Measurements from ENCODE around the gene NAA15. TPM values are rescaled to one million over a fixed set of nuclear protein-coding genes. Genes with fewer than 3 reads are reported as not detected.
A peak's percentile ranks its signal among the peaks of the same experiment; 100 is the strongest.
"Not testable (repeated sequence)": the region's sequence is repeated elsewhere in the genome, so short reads cannot be mapped to it uniquely, and the experiment has no call there.

Gene NAA15
- total and polyA plus RNA-seq, 7 donors: 17.2 to 53.7 (median 43.0) TPM

GRCh38 chr4:139316733-139317132, 15.4 kb downstream of the NAA15 start:
- TF ChIP-seq CTCF (IDR thresholded peaks at IDR 0.05): no peak
- DNase-seq (no peak), ATAC-seq (peak in 1 of 4 donors; percentile 24)
- Histone ChIP-seq H3K36me3 (ENCODE audit: insufficient read depth in 1 of 2, low read depth in 1 of 2) (no peaks in the 10 kb centered on the region), H3K27ac (no peak overlapping the region), H3K4me3 (no peak overlapping the region), H3K27me3 (ENCODE audit: insufficient read depth in 3 of 3, low read length in 2 of 3) (no peaks in the 10 kb centered on the region), H3K4me1 (peaks cover 14% of the 10 kb centered on the region), H3K9me3 (peaks cover 2% of the 10 kb centered on the region)
- 93 to 97% (median 96%) methylated on average over 2 of the region's 2 CpGs for WGBS, 3 donors
- intact Hi-C loops (cut with DNase I): no loop called here

- Histone ChIP-seq H3K9me3 (peaks cover 2% of the 10 kb centered on the region), H3K4me3 (no peak overlapping the region), H3K27me3 (ENCODE audit: insufficient read depth in 3 of 3, low read length in 2 of 3) (no peaks in the 10 kb centered on the region), H3K27ac (no peak overlapping the region), H3K36me3 (ENCODE audit: insufficient read depth in 1 of 2, low read depth in 1 of 2) (no peaks in the 10 kb centered on the region), H3K4me1 (peaks cover 9% of the 10 kb centered on the region)
- ATAC-seq: no peak
- intact Hi-C loops (cut with DNase I): no loop called here
- no peak for TF ChIP-seq CTCF (IDR thresholded peaks at IDR 0.05)
- DNase-seq: no peak
Measured at GRCh38 chr4:139317635-139318034, 16.3 kb downstream of the NAA15 start.

GRCh38 chr4:139319571-139319970, 18.3 kb downstream of the NAA15 start:
- peak in 1 of 4 donors; percentile 39 for ATAC-seq
- intact Hi-C loops (cut with DNase I): no loop called here
- H3K9me3 ChIP-seq: peaks cover 2% of the 10 kb centered on the region

GRCh38 chr4:139322070-139322469, 20.8 kb downstream of the NAA15 start:
- H3K4me3 ChIP-seq; H3K36me3 ChIP-seq (ENCODE audit: insufficient read depth in 1 of 2, low read depth in 1 of 2); H3K27ac ChIP-seq; DNase-seq; ATAC-seq; H3K9me3 ChIP-seq; H3K27me3 ChIP-seq (ENCODE audit: insufficient read depth in 3 of 3, low read length in 2 of 3); intact Hi-C loops (cut with DNase I): not testable (repeated sequence)
- WGBS, 3 donors: 71 to 81% (median 75%) methylated on average over 1 of the region's 1 CpG
- peaks cover 15% of the 10 kb centered on the region for H3K4me1 ChIP-seq

More at GRCh38 chr4:139319571-139319970, 18.3 kb downstream of the NAA15 start:
- no peak for DNase-seq
- no peak for TF ChIP-seq CTCF (IDR thresholded peaks at IDR 0.05)
- no peak overlapping the region for H3K27ac ChIP-seq
- peaks cover 22% of the 10 kb centered on the region for H3K4me1 ChIP-seq
- WGBS, 3 donors: 44 to 97% (median 71%) methylated on average over 1 of the region's 1 CpG
- no peak overlapping the region for H3K4me3 ChIP-seq
- H3K27me3 ChIP-seq (ENCODE audit: insufficient read depth in 3 of 3, low read length in 2 of 3): no peaks in the 10 kb centered on the region
- no peaks in the 10 kb centered on the region for H3K36me3 ChIP-seq (ENCODE audit: insufficient read depth in 1 of 2, low read depth in 1 of 2)

- H3K4me1 ChIP-seq: peaks cover 15% of the 10 kb centered on the region
- H3K36me3 ChIP-seq (ENCODE audit: insufficient read depth in 1 of 2, low read depth in 1 of 2); ATAC-seq; DNase-seq; H3K27ac ChIP-seq; H3K27me3 ChIP-seq (ENCODE audit: insufficient read depth in 3 of 3, low read length in 2 of 3); H3K4me3 ChIP-seq; intact Hi-C loops (cut with DNase I); H3K9me3 ChIP-seq: not testable (repeated sequence)
- WGBS, 3 donors: 79 to 95% (median 82%) methylated on average over 6 of the region's 6 CpGs
Measured at GRCh38 chr4:139322541-139322940, 21.2 kb downstream of the NAA15 start.

DNA sequence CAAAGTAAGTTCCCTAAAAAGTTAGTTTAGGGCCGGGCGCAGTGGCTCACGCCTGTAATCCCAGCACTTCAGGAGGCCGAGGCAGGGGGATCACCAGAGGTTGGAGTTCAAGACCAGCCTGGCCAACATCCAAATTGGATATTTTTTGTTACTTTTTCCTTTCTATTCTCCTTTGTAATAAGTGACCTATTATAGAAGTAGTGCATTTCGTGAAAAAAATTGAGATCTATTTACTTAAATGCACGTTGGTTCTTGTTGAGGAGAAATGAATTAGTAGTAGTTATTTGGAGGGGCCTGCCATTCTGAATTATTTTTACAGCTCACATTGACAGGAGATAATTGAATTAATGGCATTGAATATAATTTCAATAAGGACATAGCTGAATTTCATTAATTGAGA, 23.3 kb downstream of the NAA15 start:
- intact Hi-C loops (cut with DNase I): no loop called here
- no peak for TF ChIP-seq CTCF (IDR thresholded peaks at IDR 0.05)
- Histone ChIP-seq H3K4me3 (no peak overlapping the region), H3K36me3 (ENCODE audit: insufficient read depth in 1 of 2, low read depth in 1 of 2) (no peaks in the 10 kb centered on the region), H3K27me3 (ENCODE audit: insufficient read depth in 3 of 3, low read length in 2 of 3) (no peaks in the 10 kb centered on the region), H3K27ac (no peak overlapping the region), H3K9me3 (peaks cover under 1% of the 10 kb centered on the region), H3K4me1 (peaks cover 15% of the 10 kb centered on the region)
- WGBS, 3 donors: 79 to 87% (median 82%) methylated on average over 6 of the region's 6 CpGs
- DNase-seq (no peak), ATAC-seq (no peak)

Data from psoas muscle (tissue), 8 donors.